ENCODE results near the gene MGAT5. TPM values are rescaled to one million over a fixed set of nuclear protein-coding genes. Genes with fewer than 3 reads are reported as not detected.

MGAT5 gene
- total RNA-seq, 1 experiment from 2014 or later = 22.1 TPM

DNA sequence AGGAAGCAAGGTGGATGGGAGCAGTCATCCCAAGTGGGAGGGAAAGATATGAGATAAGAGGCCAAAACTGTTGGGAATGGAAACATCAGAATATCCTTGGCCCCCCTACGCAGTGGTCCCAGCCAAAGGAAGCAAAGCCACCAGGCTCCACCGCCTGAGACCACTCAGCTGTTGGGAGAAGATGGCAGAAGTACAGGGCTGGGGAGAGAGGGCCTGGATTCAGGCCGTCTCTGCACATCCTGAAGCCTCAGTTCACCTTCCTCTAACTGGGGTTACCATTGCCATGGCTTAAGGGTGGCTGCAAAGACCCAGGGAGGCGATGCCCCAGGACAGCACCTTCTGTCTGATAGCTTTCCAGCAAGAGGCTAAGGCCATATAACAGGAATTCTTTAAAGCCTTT lies 193.8 kb downstream of the MGAT5 start:
- CTCF ChIA-PET = no interaction called here
- Histone ChIP-seq H3K27me3 (replicated peaks; ENCODE audit: control insufficient read depth, insufficient read depth, low read length) (no peaks in the 10 kb centered on the region), H3K4me1 (no peaks in the 10 kb centered on the region), H3K36me3 (ENCODE audit: control insufficient read depth, insufficient read depth, low read length) (peaks cover 1% of the 10 kb centered on the region), H3K4me3 (ENCODE audit: low read depth, low read length) (no peak overlapping the region), H3K9me3 (no peaks in the 10 kb centered on the region)
- no peaks in the 10 kb centered on the region for H3K27me3 Mint-ChIP-seq (ENCODE audit: insufficient read depth, unreplicated experiment)
- H3K36me3 Mint-ChIP-seq (ENCODE audit: insufficient read depth, unreplicated experiment) = peaks cover 24% of the 10 kb centered on the region
- no peak overlapping the region for H3K27ac Mint-ChIP-seq (ENCODE audit: unreplicated experiment)
- intact Hi-C loops (cut with micrococcal nuclease; ENCODE audit: unreplicated experiment) = no loop called here
- BruUV-seq (replicated peaks) = no TSS peak
- H3K4me3 Mint-ChIP-seq (ENCODE audit: unreplicated experiment) = no peak overlapping the region
- TF ChIP-seq CTCF (IDR thresholded peaks at IDR 0.05; ENCODE audit: insufficient read depth in 1 of 2, low read depth in 1 of 2, low read length in 1 of 2, severe bottlenecking in 1 of 2, unreplicated experiment in 1 of 2) = no peak
- POLR2A ChIA-PET = no interaction called here
- DNase-seq = no peak
- H3K9me3 Mint-ChIP-seq (ENCODE audit: unreplicated experiment) = no peaks in the 10 kb centered on the region
- H3K4me1 Mint-ChIP-seq (ENCODE audit: low read depth, unreplicated experiment) = peaks cover 7% of the 10 kb centered on the region

DNA sequence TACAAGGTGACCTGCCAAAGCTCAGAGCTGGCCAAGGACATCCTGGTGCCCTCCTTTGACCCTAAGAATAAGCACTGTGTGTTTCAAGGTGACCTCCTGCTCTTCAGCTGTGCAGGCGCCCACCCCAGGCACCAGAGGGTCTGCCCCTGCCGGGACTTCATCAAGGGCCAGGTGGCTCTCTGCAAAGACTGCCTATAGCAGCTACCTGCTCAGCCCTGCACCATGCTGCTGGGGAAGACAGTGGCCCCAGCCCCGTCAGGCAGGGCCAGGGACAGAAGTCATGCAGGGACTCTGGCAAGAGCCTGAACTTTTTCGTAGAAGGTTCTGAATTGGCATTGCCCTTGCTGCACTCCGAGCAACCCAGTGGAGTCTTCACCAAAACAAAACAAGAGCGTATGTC lies 194.8 kb downstream of the MGAT5 start:
- Histone ChIP-seq H3K4me3 (ENCODE audit: low read depth, low read length) (no peak overlapping the region), H3K36me3 (ENCODE audit: control insufficient read depth, insufficient read depth, low read length) (peaks cover 1% of the 10 kb centered on the region), H3K9me3 (no peaks in the 10 kb centered on the region), H3K4me1 (peaks cover 3% of the 10 kb centered on the region; the same call in 1 of the 2 replicates), H3K27me3 (replicated peaks; ENCODE audit: control insufficient read depth, insufficient read depth, low read length) (no peaks in the 10 kb centered on the region)
- ChIA-PET CTCF (interaction anchor here (0.6 kb wide), 1 partner anchor 153 kb away, joined by 3 read pairs; no protein-coding TSS in a partner anchor), POLR2A (no interaction called here)
- Mint-ChIP-seq H3K36me3 (ENCODE audit: insufficient read depth, unreplicated experiment) (peaks cover 24% of the 10 kb centered on the region), H3K4me3 (ENCODE audit: unreplicated experiment) (no peak overlapping the region), H3K9me3 (ENCODE audit: unreplicated experiment) (no peaks in the 10 kb centered on the region), H3K27me3 (ENCODE audit: insufficient read depth, unreplicated experiment) (no peaks in the 10 kb centered on the region), H3K4me1 (ENCODE audit: low read depth, unreplicated experiment) (peaks cover 7% of the 10 kb centered on the region), H3K27ac (ENCODE audit: unreplicated experiment) (no peak overlapping the region)
- DNase-seq = no peak
- intact Hi-C loops (cut with micrococcal nuclease; ENCODE audit: unreplicated experiment) = no loop called here
- no TSS peak for BruUV-seq (replicated peaks)
- TF ChIP-seq CTCF (IDR thresholded peaks at IDR 0.05; ENCODE audit: insufficient read depth in 1 of 2, low read depth in 1 of 2, low read length in 1 of 2, severe bottlenecking in 1 of 2, unreplicated experiment in 1 of 2) = no peak

GRCh38 chr2:134449157-134449556 lies 195.3 kb downstream of the MGAT5 start:
- H3K27ac Mint-ChIP-seq (ENCODE audit: unreplicated experiment) = no peak overlapping the region
- POLR2A ChIA-PET = no interaction called here

More at GRCh38 chr2:134449157-134449556, 195.3 kb downstream of the MGAT5 start:
- no peaks in the 10 kb centered on the region for H3K9me3 ChIP-seq
- Mint-ChIP-seq H3K27me3 (ENCODE audit: insufficient read depth, unreplicated experiment) (no peaks in the 10 kb centered on the region), H3K36me3 (ENCODE audit: insufficient read depth, unreplicated experiment) (peaks cover 24% of the 10 kb centered on the region), H3K4me1 (ENCODE audit: low read depth, unreplicated experiment) (peaks cover 7% of the 10 kb centered on the region), H3K4me3 (ENCODE audit: unreplicated experiment) (no peak overlapping the region), H3K9me3 (ENCODE audit: unreplicated experiment) (no peaks in the 10 kb centered on the region)
- peaks cover 3% of the 10 kb centered on the region; the same call in 1 of the 2 replicates for H3K4me1 ChIP-seq
- no peak overlapping the region for H3K4me3 ChIP-seq (ENCODE audit: low read depth, low read length)
- intact Hi-C loops (cut with micrococcal nuclease; ENCODE audit: unreplicated experiment) = no loop called here
- H3K27me3 ChIP-seq (replicated peaks; ENCODE audit: control insufficient read depth, insufficient read depth, low read length) = no peaks in the 10 kb centered on the region
- CTCF ChIA-PET = interaction anchor here (0.6 to 2.3 kb wide), 3 partner anchors 15 to 331 kb away, joined by 3 to 21 read pairs (median 7); no protein-coding TSS in a partner anchor
- peaks cover 1% of the 10 kb centered on the region for H3K36me3 ChIP-seq (ENCODE audit: control insufficient read depth, insufficient read depth, low read length)
- no peak for DNase-seq
- TF ChIP-seq CTCF (IDR thresholded peaks at IDR 0.05; ENCODE audit: insufficient read depth in 1 of 2, low read depth in 1 of 2, low read length in 1 of 2, severe bottlenecking in 1 of 2, unreplicated experiment in 1 of 2) = no peak
- BruUV-seq (replicated peaks) = no TSS peak

All from Caco-2 (cell line).